CD4-positive, alpha-beta T cell (primary cell): ENCODE data around the gene SUPT20H. TPM values are rescaled to one million over a fixed set of nuclear protein-coding genes. Genes with fewer than 3 reads are reported as not detected.
A peak's percentile ranks its signal among the peaks of the same experiment; 100 is the strongest.
"Not testable (repeated sequence)": the region's sequence is repeated elsewhere in the genome, so short reads cannot be mapped to it uniquely, and the experiment has no call there.

ENCODE experiments used
- ATAC-seq: fragments of 200-7000 bp; cut with Tn5 transposase; one replicate; pipeline ENCODE4 v1.10.0; 2022; ENCODE audit warnings: mild to moderate bottlenecking; ENCODE audit not compliant: poor library complexity
- CTCF ChIA-PET: fragments of 350-600 bp; sonication (Branson Sonifier 250); formaldehyde crosslinking; loops from one replicate; lab custom pipeline; 2021; ENCODE audit warnings: antibody characterized with exemption, inconsistent platforms; lab: Charles Lee
- POLR2A ChIA-PET: fragments of 350-600 bp; sonication (Branson Sonifier 250); formaldehyde crosslinking; loops from one replicate; lab custom pipeline; 2021; ENCODE audit warnings: antibody characterized with exemption, inconsistent platforms; lab: Charles Lee
- DNase-seq, 14 experiments: peaks; one replicate each; pipeline ENCODE4 v3.0.0-alpha.2; 2013 to 2020; ENCODE audit warnings: mixed read lengths in 2 of 14
- H3K27ac ChIP-seq, 2 donors: one replicate each; pipeline versions ENCODE4 v1.5.1 to v1.7.0; 2013; ENCODE audit warnings: low read length in 2 of 2, low read depth in 1 of 2, mild to moderate bottlenecking in 1 of 2
- H3K27me3 ChIP-seq, 2 experiments: 1 replicate in 1 of 2; 2 replicates in 1 of 2; pipeline versions ENCODE4 v1.6.1 to v1.7.0; 2013; ENCODE audit warnings: low read length in 2 of 2, control low read depth in 1 of 2, mild to moderate bottlenecking in 1 of 2, moderate library complexity in 1 of 2; ENCODE audit not compliant: insufficient read depth in 2 of 2, control insufficient read depth in 1 of 2
- H3K36me3 ChIP-seq: one replicate; pipeline ENCODE4 v1.6.1; 2013; ENCODE audit warnings: low read length, control low read depth; ENCODE audit not compliant: insufficient read depth
- H3K4me1 ChIP-seq: one replicate; pipeline ENCODE4 v1.6.1; 2013; ENCODE audit warnings: low read length, control low read depth; ENCODE audit not compliant: insufficient read depth
- H3K4me3 ChIP-seq: one replicate; pipeline ENCODE4 v1.5.1; 2013; ENCODE audit warnings: mild to moderate bottlenecking, low read length, moderate library complexity
- H3K9me3 ChIP-seq, 2 experiments: 1 replicate in 1 of 2; 2 replicates in 1 of 2; pipeline versions ENCODE4 v1.6.1 to v1.7.0; 2013; ENCODE audit warnings: low read length in 2 of 2, mild to moderate bottlenecking in 2 of 2, control low read depth in 1 of 2, moderate library complexity in 1 of 2; ENCODE audit not compliant: control insufficient read depth in 1 of 2, insufficient read depth in 1 of 2
- H3K27ac Mint-ChIP-seq: one replicate; pipeline ENCODE4 v1.8.0; 2020; ENCODE audit warnings: mixed read lengths
- H3K27me3 Mint-ChIP-seq: one replicate; pipeline ENCODE4 v1.8.0; 2021; ENCODE audit warnings: mixed read lengths
- H3K36me3 Mint-ChIP-seq: one replicate; pipeline ENCODE4 v1.8.0; 2021; ENCODE audit warnings: low read depth, mixed read lengths
- H3K4me1 Mint-ChIP-seq: one replicate; pipeline ENCODE4 v1.8.0; 2021; ENCODE audit warnings: low read depth, mixed read lengths
- H3K4me3 Mint-ChIP-seq: one replicate; pipeline ENCODE4 v1.8.0; 2020; ENCODE audit warnings: mild to moderate bottlenecking, mixed read lengths
- H3K9me3 Mint-ChIP-seq: one replicate; pipeline ENCODE4 v1.8.0; 2020; ENCODE audit warnings: mixed read lengths
- intact Hi-C, 2 experiments: fragments of 100-400 bp; cut with DNase I in 1 of 2; cut with micrococcal nuclease in 1 of 2; formaldehyde crosslinking; loops; one replicate each; pipeline versions ENCODE4 v1.15.1 to v1.9.0; 2023 to 2025; cut with DNase I, micrococcal nuclease
- total RNA-seq, 174 experiments: library from RNA in 2 of 174; stranded (reverse) in 2 of 174; gene quantifications; one replicate each; pipeline ENCODE4 v1.2.3 and lab custom pipeline; 2021 to 2026
- TF ChIP-seq, protein P1 (sequence below): fragments of 200-600 bp; IDR thresholded peaks from one replicate; pipeline ENCODE4 v1.8.0; 2022; ENCODE audit warnings: antibody characterized with exemption, mild to moderate bottlenecking

SUPT20H gene
- total RNA-seq, 2 experiments from 2014 or later = 61.7 to 63.1 TPM

- Mint-ChIP-seq H3K9me3 (no peaks in the 10 kb centered on the region), H3K4me3 (peak overlapping the region; percentile 95), H3K4me1 (peaks cover 37% of the 10 kb centered on the region), H3K36me3 (peaks cover 34% of the 10 kb centered on the region), H3K27ac (peak overlapping the region; percentile 99), H3K27me3 (no peaks in the 10 kb centered on the region)
- Histone ChIP-seq H3K9me3 (no peaks in the 10 kb centered on the region), H3K4me1 (peaks cover 16% of the 10 kb centered on the region), H3K36me3 (peaks cover 4% of the 10 kb centered on the region), H3K27ac (peak overlapping the region; percentile 69 to 93), H3K27me3 (no peaks in the 10 kb centered on the region), H3K4me3 (peak overlapping the region; percentile 96)
- intact Hi-C loops = loop anchor here (2.0 to 10.0 kb wide), 7 partner anchors 59 to 1975 kb away; partner anchors contain the start of genes EXOSC8 (in 1 of the 2), NHLRC3 (in 1 of the 2), PROSER1 (in 1 of the 2) and RFXAP (in 1 of the 2)
- no peak for DNase-seq
- peak; percentile 28 for ATAC-seq
- ChIA-PET POLR2A (interaction anchor here (0.8 to 2.8 kb wide), 4 partner anchors 10 to 241 kb away, joined by 3 to 51 read pairs (median 4); partner anchors contain the start of genes ALG5 and EXOSC8), CTCF (interaction anchor here (1.1 to 2.5 kb wide), 2 partner anchors 59 to 61 kb away, joined by 4 to 8 read pairs; partner anchors contain the start of genes ALG5 and EXOSC8)
- TF ChIP-seq, protein P1, sequence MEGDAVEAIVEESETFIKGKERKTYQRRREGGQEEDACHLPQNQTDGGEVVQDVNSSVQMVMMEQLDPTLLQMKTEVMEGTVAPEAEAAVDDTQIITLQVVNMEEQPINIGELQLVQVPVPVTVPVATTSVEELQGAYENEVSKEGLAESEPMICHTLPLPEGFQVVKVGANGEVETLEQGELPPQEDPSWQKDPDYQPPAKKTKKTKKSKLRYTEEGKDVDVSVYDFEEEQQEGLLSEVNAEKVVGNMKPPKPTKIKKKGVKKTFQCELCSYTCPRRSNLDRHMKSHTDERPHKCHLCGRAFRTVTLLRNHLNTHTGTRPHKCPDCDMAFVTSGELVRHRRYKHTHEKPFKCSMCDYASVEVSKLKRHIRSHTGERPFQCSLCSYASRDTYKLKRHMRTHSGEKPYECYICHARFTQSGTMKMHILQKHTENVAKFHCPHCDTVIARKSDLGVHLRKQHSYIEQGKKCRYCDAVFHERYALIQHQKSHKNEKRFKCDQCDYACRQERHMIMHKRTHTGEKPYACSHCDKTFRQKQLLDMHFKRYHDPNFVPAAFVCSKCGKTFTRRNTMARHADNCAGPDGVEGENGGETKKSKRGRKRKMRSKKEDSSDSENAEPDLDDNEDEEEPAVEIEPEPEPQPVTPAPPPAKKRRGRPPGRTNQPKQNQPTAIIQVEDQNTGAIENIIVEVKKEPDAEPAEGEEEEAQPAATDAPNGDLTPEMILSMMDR = no peak
Measured at GRCh38 chr13:37059848-37060192, 332 bp upstream of the SUPT20H start.

DNA sequence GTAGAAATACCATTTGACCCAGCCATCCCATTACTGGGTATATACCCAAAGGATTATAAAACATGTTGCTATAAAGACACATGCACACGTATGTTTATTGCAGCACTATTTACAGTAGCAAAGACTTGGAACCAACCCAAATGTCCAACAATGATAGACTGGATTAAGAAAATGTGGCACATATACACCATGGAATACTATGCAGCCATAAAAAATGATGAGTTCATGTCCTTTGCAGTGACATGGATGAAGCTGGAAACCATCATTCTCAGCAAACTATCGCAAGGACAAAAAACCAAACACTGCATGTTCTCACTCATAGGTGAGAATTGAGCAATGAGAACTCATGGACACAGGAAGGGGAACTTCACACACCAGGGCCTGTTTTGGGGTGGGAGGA lies 3.3 kb downstream of the SUPT20H start:
- H3K27ac ChIP-seq, H3K9me3 ChIP-seq, H3K36me3 ChIP-seq, DNase-seq, ATAC-seq, H3K9me3 Mint-ChIP-seq, CTCF ChIA-PET, H3K27me3 Mint-ChIP-seq, H3K27me3 ChIP-seq, H3K4me3 ChIP-seq: not testable (repeated sequence)
- POLR2A ChIA-PET = interaction anchor here (1.6 kb wide), 1 partner anchor 57 kb away, joined by 7 read pairs; the partner anchor contains the start of gene ALG5
- H3K4me1 ChIP-seq = peaks cover 16% of the 10 kb centered on the region
- Mint-ChIP-seq H3K4me3 (peak overlapping the region; percentile 51), H3K27ac (peak overlapping the region; percentile 39), H3K4me1 (peaks cover 70% of the 10 kb centered on the region), H3K36me3 (peaks cover 62% of the 10 kb centered on the region)
- intact Hi-C loops = loop anchor here in 1 of 2 experiments (10.0 kb wide), 2 partner anchors 231 to 1979 kb away; partner anchors contain the start of genes NHLRC3 and PROSER1

GRCh38 chr13:37053111-37053510 lies 6.4 kb downstream of the SUPT20H start:
- H3K27me3 Mint-ChIP-seq, H3K4me3 ChIP-seq, DNase-seq, H3K9me3 ChIP-seq, CTCF ChIA-PET, H3K27me3 ChIP-seq, H3K27ac ChIP-seq, ATAC-seq, POLR2A ChIA-PET, H3K9me3 Mint-ChIP-seq, H3K4me1 ChIP-seq, H3K27ac Mint-ChIP-seq: not testable (repeated sequence)
- H3K36me3 ChIP-seq = peaks cover 19% of the 10 kb centered on the region
- intact Hi-C loops = loop anchor here in 1 of 2 experiments (10.0 kb wide), 2 partner anchors 228 to 1982 kb away; partner anchors contain the start of genes NHLRC3 and PROSER1
- peaks cover 66% of the 10 kb centered on the region for H3K36me3 Mint-ChIP-seq
- H3K4me1 Mint-ChIP-seq = peaks cover 60% of the 10 kb centered on the region
- H3K4me3 Mint-ChIP-seq = peak overlapping the region; percentile 25

DNA sequence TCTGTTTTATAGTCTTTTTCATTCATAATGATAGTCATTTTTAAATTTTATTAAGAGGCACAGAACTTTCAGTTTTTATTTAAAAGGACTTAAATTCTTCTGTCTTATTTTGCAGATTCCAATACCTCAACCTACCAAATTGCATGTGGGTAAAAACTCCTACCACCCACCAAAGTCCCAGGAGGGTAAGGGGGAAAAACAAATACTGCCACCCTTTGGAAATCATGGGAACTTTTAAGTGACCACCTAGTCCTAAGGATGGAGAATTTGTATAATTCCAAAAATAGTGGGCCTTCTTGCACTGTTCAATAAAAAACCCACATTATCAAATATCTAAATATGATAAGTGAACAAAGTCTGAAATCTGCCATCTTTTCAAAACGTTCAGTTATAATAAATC lies 9.7 kb downstream of the SUPT20H start:
- Histone ChIP-seq H3K4me1 (no peaks in the 10 kb centered on the region), H3K9me3 (no peaks in the 10 kb centered on the region), H3K4me3 (no peak overlapping the region), H3K36me3 (peaks cover 42% of the 10 kb centered on the region), H3K27me3 (no peaks in the 10 kb centered on the region), H3K27ac (no peak overlapping the region)
- no peak overlapping the region for H3K4me3 Mint-ChIP-seq
- no peaks in the 10 kb centered on the region for H3K9me3 Mint-ChIP-seq
- peaks cover 40% of the 10 kb centered on the region for H3K4me1 Mint-ChIP-seq
- H3K27me3 Mint-ChIP-seq = no peaks in the 10 kb centered on the region
- H3K27ac Mint-ChIP-seq = no peak overlapping the region
- ChIA-PET POLR2A (no interaction called here), CTCF (interaction anchor here (0.7 kb wide), 1 partner anchor 37 kb away, joined by 3 read pairs; no protein-coding TSS in a partner anchor)
- DNase-seq (no peak), ATAC-seq (no peak)
- intact Hi-C loops = loop anchor here in 1 of 2 experiments (10.0 kb wide), 2 partner anchors 225 to 1985 kb away; partner anchors contain the start of genes NHLRC3 and PROSER1
- TF ChIP-seq, protein P1 = no peak
- peaks cover 76% of the 10 kb centered on the region for H3K36me3 Mint-ChIP-seq
